MCF 10A (cell line): Measurements from ENCODE around the gene SIGLEC6. TPM values are rescaled to one million over a fixed set of nuclear protein-coding genes. Genes with fewer than 3 reads are reported as not detected.

ENCODE experiments used
- BruUV-seq: library from RNA; stranded (reverse); fragments of 400-500 nt; replicated peaks from 2 replicates; lab custom pipeline; 2021; lab: Mats Ljungman, UMichigan
- CTCF ChIA-PET: fragments of 300-600 bp; sonication (Branson Sonifier 250); formaldehyde crosslinking; extraction: SDS; loops from one replicate; lab custom pipeline; 2021; ENCODE audit warnings: antibody characterized with exemption, inconsistent platforms; lab: Yijun Ruan, JAX
- POLR2A ChIA-PET: fragments of 300-600, 350-650 bp; sonication (Branson Sonifier 250); formaldehyde crosslinking; extraction: SDS; loops from one replicate; lab custom pipeline; 2020; ENCODE audit warnings: antibody characterized with exemption, inconsistent platforms; lab: Yijun Ruan, JAX
- DNase-seq: peaks from one replicate; pipeline ENCODE4 v3.0.0-alpha.2; 2018; ENCODE audit not compliant: unreplicated experiment
- H3K27ac Mint-ChIP-seq: one replicate; pipeline ENCODE4 v1.8.0; 2022; ENCODE audit warnings: mild to moderate bottlenecking, low read depth, mixed read lengths; ENCODE audit not compliant: unreplicated experiment
- H3K27me3 Mint-ChIP-seq: one replicate; pipeline ENCODE4 v1.8.0; 2022; ENCODE audit warnings: mixed read lengths; ENCODE audit not compliant: insufficient read depth, unreplicated experiment
- H3K36me3 Mint-ChIP-seq: one replicate; pipeline ENCODE4 v1.8.0; 2022; ENCODE audit warnings: mild to moderate bottlenecking, moderate library complexity, mixed read lengths; ENCODE audit not compliant: insufficient read depth, unreplicated experiment
- H3K4me1 Mint-ChIP-seq: one replicate; pipeline ENCODE4 v1.8.0; 2022; ENCODE audit warnings: mixed read lengths; ENCODE audit not compliant: insufficient read depth, unreplicated experiment
- H3K4me3 Mint-ChIP-seq: one replicate; pipeline ENCODE4 v1.8.0; 2022; ENCODE audit warnings: mild to moderate bottlenecking, moderate library complexity, mixed read lengths; ENCODE audit not compliant: unreplicated experiment
- H3K9me3 Mint-ChIP-seq: one replicate; pipeline ENCODE4 v1.8.0; 2022; ENCODE audit warnings: mixed read lengths; ENCODE audit not compliant: unreplicated experiment
- intact Hi-C: fragments of 100-400 bp; cut with micrococcal nuclease; formaldehyde crosslinking; loops from 2 replicates; pipeline ENCODE4 v1.14.1; 2022
- total RNA-seq: library from RNA; stranded (reverse); gene quantifications from 2 replicates; pipeline ENCODE4 v1.2.3, GENCODE V29; 2022
- TF ChIP-seq, protein P1 (sequence below): fragments of 200-600 bp; IDR thresholded peaks from one replicate; pipeline ENCODE4 v1.8.0; 2022; ENCODE audit warnings: antibody characterized with exemption, mild to moderate bottlenecking; ENCODE audit not compliant: unreplicated experiment

The SIGLEC6 gene
- total RNA-seq, 1 experiment from 2014 or later = not detected

GRCh38 chr19:51539821-51540366 is 8.4 kb upstream of the SIGLEC6 start:
- Mint-ChIP-seq H3K4me3 (no peak overlapping the region), H3K9me3 (peaks cover 12% of the 10 kb centered on the region), H3K4me1 (no peaks in the 10 kb centered on the region), H3K27ac (no peak overlapping the region), H3K36me3 (no peaks in the 10 kb centered on the region), H3K27me3 (no peaks in the 10 kb centered on the region)
- ChIA-PET POLR2A (no interaction called here), CTCF (no interaction called here)
- BruUV-seq = no TSS peak
- no peak for DNase-seq
- intact Hi-C loops = no loop called here
- TF ChIP-seq, protein P1, sequence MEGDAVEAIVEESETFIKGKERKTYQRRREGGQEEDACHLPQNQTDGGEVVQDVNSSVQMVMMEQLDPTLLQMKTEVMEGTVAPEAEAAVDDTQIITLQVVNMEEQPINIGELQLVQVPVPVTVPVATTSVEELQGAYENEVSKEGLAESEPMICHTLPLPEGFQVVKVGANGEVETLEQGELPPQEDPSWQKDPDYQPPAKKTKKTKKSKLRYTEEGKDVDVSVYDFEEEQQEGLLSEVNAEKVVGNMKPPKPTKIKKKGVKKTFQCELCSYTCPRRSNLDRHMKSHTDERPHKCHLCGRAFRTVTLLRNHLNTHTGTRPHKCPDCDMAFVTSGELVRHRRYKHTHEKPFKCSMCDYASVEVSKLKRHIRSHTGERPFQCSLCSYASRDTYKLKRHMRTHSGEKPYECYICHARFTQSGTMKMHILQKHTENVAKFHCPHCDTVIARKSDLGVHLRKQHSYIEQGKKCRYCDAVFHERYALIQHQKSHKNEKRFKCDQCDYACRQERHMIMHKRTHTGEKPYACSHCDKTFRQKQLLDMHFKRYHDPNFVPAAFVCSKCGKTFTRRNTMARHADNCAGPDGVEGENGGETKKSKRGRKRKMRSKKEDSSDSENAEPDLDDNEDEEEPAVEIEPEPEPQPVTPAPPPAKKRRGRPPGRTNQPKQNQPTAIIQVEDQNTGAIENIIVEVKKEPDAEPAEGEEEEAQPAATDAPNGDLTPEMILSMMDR = no peak

GRCh38 chr19:51535535-51535934 is 4.1 kb upstream of the SIGLEC6 start:
- peaks cover 8% of the 10 kb centered on the region for H3K9me3 Mint-ChIP-seq
- TF ChIP-seq, protein P1 = no peak
- BruUV-seq = no TSS peak
- CTCF ChIA-PET = no interaction called here
- intact Hi-C loops = no loop called here
- H3K27me3 Mint-ChIP-seq = no peaks in the 10 kb centered on the region
- no peak overlapping the region for H3K4me3 Mint-ChIP-seq
- H3K4me1 Mint-ChIP-seq = no peaks in the 10 kb centered on the region
- H3K36me3 Mint-ChIP-seq = no peaks in the 10 kb centered on the region
- no peak overlapping the region for H3K27ac Mint-ChIP-seq
- POLR2A ChIA-PET = no interaction called here
- no peak for DNase-seq

DNA sequence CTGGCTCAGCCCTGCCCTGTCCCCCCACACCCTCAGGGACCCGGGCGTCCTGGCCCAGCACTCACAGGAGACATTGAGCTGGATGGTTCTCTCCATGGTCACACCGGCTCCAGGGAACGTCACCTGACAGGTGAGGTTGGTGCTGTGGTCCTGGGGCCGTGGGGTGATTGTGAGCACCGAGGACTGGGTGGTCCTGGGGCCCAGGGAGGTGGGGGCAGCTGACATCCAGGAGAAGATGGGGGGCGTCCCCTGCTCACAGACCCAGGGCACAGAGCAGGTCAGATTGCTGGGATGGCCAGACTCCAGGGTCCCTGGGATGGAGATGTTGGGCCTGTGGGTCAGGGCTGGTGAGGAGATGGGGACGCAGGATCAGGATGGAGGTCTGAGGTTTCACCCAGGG is 854 bp downstream of the SIGLEC6 start:
- CTCF ChIA-PET = no interaction called here
- Mint-ChIP-seq H3K9me3 (peaks cover 23% of the 10 kb centered on the region), H3K27me3 (no peaks in the 10 kb centered on the region), H3K4me1 (no peaks in the 10 kb centered on the region), H3K4me3 (no peak overlapping the region), H3K27ac (no peak overlapping the region), H3K36me3 (no peaks in the 10 kb centered on the region)
- TF ChIP-seq, protein P1 = no peak
- intact Hi-C loops = no loop called here
- BruUV-seq = no TSS peak
- POLR2A ChIA-PET = interaction anchor here (0.6 kb wide), 1 partner anchor 18 kb away, joined by 3 read pairs; no protein-coding TSS in a partner anchor
- no peak for DNase-seq

GRCh38 chr19:51529301-51529700 is 2.2 kb downstream of the SIGLEC6 start:
- H3K4me1 Mint-ChIP-seq = no peaks in the 10 kb centered on the region
- no peak for DNase-seq
- POLR2A ChIA-PET = no interaction called here
- H3K9me3 Mint-ChIP-seq = peaks cover 20% of the 10 kb centered on the region
- intact Hi-C loops = no loop called here
- TF ChIP-seq, protein P1 = no peak
- no peaks in the 10 kb centered on the region for H3K27me3 Mint-ChIP-seq
- CTCF ChIA-PET = interaction anchor here (0.6 to 1.5 kb wide), 2 partner anchors 15 to 161 kb away, joined by 3 to 5 read pairs; partner anchors contain the start of gene CLDND2
- H3K4me3 Mint-ChIP-seq = no peak overlapping the region
- no peak overlapping the region for H3K27ac Mint-ChIP-seq
- BruUV-seq = no TSS peak
- H3K36me3 Mint-ChIP-seq = no peaks in the 10 kb centered on the region
